H1 (cell line): ENCODE measurements around the gene CREB3L4. TPM values are rescaled to one million over a fixed set of nuclear protein-coding genes. Genes with fewer than 3 reads are reported as not detected.
A peak's percentile ranks its signal among the peaks of the same experiment; 100 is the strongest.

Source experiments
- CTCF ChIA-PET: fragments of 300-600 bp; sonication (Branson Sonifier 250); formaldehyde crosslinking; loops from one replicate; lab custom pipeline; 2021; ENCODE audit not compliant: partially characterized antibody; lab: Charles Lee
- POLR2A ChIA-PET: fragments of 300-600 bp; sonication (Branson Sonifier 250); formaldehyde crosslinking; loops from one replicate; lab custom pipeline; 2021; ENCODE audit warnings: inconsistent platforms; ENCODE audit not compliant: partially characterized antibody; lab: Charles Lee
- DNase-seq, 2 experiments: peaks; one replicate each; pipeline versions ENCODE4 v3.0.0 to v3.0.0-alpha.2; 2010 to 2022; ENCODE audit warnings: low spot score in 2 of 2, low read depth in 1 of 2, mixed read lengths in 1 of 2
- FAIRE-seq: peaks from 2 replicates; lab custom pipeline; 2011; peaks lifted over from hg19 to GRCh38; lab: Jason Lieb, UNC
- H2AFZ ChIP-seq: 2 replicates; pipeline ENCODE4 v1.8.1; 2012; ENCODE audit warnings: low read length, inconsistent platforms
- H2AK5ac ChIP-seq: 2 replicates; pipeline ENCODE4 v1.6.1; 2013; ENCODE audit warnings: low read depth, low read length
- H2BK120ac ChIP-seq: replicated peaks from 2 replicates; pipeline ENCODE3; 2013; ENCODE audit warnings: low read depth, low read length, inconsistent platforms
- H2BK12ac ChIP-seq: 2 replicates; pipeline ENCODE4 v1.6.1; 2013; ENCODE audit warnings: low read depth, low read length
- H2BK15ac ChIP-seq: 2 replicates; pipeline ENCODE4 v1.6.1; 2013; ENCODE audit warnings: low read length
- H2BK20ac ChIP-seq: 2 replicates; pipeline ENCODE4 v1.6.1; 2013; ENCODE audit warnings: low read length
- H2BK5ac ChIP-seq: 2 replicates; pipeline ENCODE4 v1.6.1; 2013; ENCODE audit warnings: low read depth, low read length
- H3K14ac ChIP-seq: 2 replicates; pipeline ENCODE4 v1.6.1; 2013; ENCODE audit warnings: inconsistent platforms; ENCODE audit not compliant: insufficient read length
- H3K18ac ChIP-seq: 2 replicates; pipeline ENCODE4 v1.6.1; 2013; ENCODE audit warnings: low read length; ENCODE audit errors: extremely low read depth
- H3K23ac ChIP-seq: 2 replicates; pipeline ENCODE4 v1.6.1; 2013; ENCODE audit warnings: inconsistent platforms; ENCODE audit not compliant: insufficient read length
- H3K23me2 ChIP-seq: 2 replicates; pipeline ENCODE4 v1.6.1; 2013; ENCODE audit warnings: low read depth, low read length
- H3K27ac ChIP-seq: 2 replicates; pipeline ENCODE4 v1.6.1; 2011; ENCODE audit warnings: low read depth, low read length, inconsistent platforms
- H3K27me3 ChIP-seq, 4 experiments: replicated peaks in 1 of 4; 1 replicate in 1 of 4; 2 replicates in 3 of 4; pipeline versions ENCODE4 v1.6.1 to v1.8.1; 2011 to 2013; ENCODE audit warnings: low read length in 3 of 4, mild to moderate bottlenecking in 3 of 4, inconsistent platforms in 2 of 4, mixed read lengths in 2 of 4, moderate library complexity in 1 of 4; ENCODE audit not compliant: control insufficient read depth in 3 of 4, insufficient read depth in 3 of 4; ENCODE audit errors: extremely low read depth in 1 of 4
- H3K36me3 ChIP-seq, 4 experiments: 2 replicates each; pipeline versions ENCODE4 v1.6.1 to v1.8.1; 2011 to 2013; ENCODE audit warnings: mild to moderate bottlenecking in 4 of 4, low read length in 3 of 4, moderate library complexity in 2 of 4, control low read depth in 1 of 4, inconsistent platforms in 1 of 4; ENCODE audit not compliant: insufficient read depth in 4 of 4, control insufficient read depth in 2 of 4
- H3K4ac ChIP-seq: replicated peaks from 2 replicates; pipeline ENCODE3; 2013; ENCODE audit warnings: low read length, low read depth, mixed read lengths, inconsistent platforms; ENCODE audit not compliant: insufficient read length
- H3K4me1 ChIP-seq, 4 experiments: replicated peaks in 1 of 4; 1 replicate in 1 of 4; 2 replicates in 3 of 4; pipeline versions ENCODE4 v1.6.1 to v1.8.1; 2011 to 2013; ENCODE audit warnings: low read length in 3 of 4, inconsistent platforms in 2 of 4, mixed read lengths in 1 of 4; ENCODE audit not compliant: insufficient read depth in 4 of 4, control insufficient read depth in 3 of 4
- H3K4me2 ChIP-seq, 2 experiments: 2 replicates each; pipeline versions ENCODE4 v1.6.1 to v1.8.1; 2011 to 2013; ENCODE audit warnings: low read depth in 2 of 2, low read length in 2 of 2, control low read depth in 1 of 2, inconsistent platforms in 1 of 2, mild to moderate bottlenecking in 1 of 2; ENCODE audit not compliant: insufficient read depth in 1 of 2
- H3K4me3 ChIP-seq, 4 experiments: fragments of 200-600, 300-600 bp in 1 of 4; sonication (generic), shearing (Covaris generic), sonication (Bioruptor Twin) in 1 of 4; 2 replicates each; pipeline versions ENCODE4 v1.5.1 to v1.8.1; 2011 to 2016; ENCODE audit warnings: low read length in 4 of 4, low read depth in 3 of 4, control low read depth in 2 of 4, inconsistent platforms in 2 of 4, mild to moderate bottlenecking in 2 of 4, mixed read lengths in 1 of 4, moderate library complexity in 1 of 4; ENCODE audit not compliant: insufficient read depth in 2 of 4; ENCODE audit errors: extremely low read depth in 1 of 4
- H3K56ac ChIP-seq: replicated peaks from 2 replicates; pipeline ENCODE3; 2013; ENCODE audit warnings: low read depth, mild to moderate bottlenecking, mixed read lengths, low read length, inconsistent platforms; ENCODE audit not compliant: insufficient read length
- H3K79me1 ChIP-seq: 2 replicates; pipeline ENCODE4 v1.6.1; 2013; ENCODE audit warnings: low read depth, low read length, control low read depth
- H3K79me2 ChIP-seq, 2 experiments: 2 replicates each; pipeline versions ENCODE4 v1.6.1 to v1.8.1; 2012 to 2013; ENCODE audit warnings: low read length in 2 of 2, mild to moderate bottlenecking in 2 of 2, inconsistent platforms in 1 of 2; ENCODE audit not compliant: insufficient read depth in 2 of 2, control insufficient read depth in 1 of 2
- H3K9ac ChIP-seq, 4 experiments: replicated peaks in 1 of 4; 1 replicate in 1 of 4; 2 replicates in 3 of 4; pipeline versions ENCODE4 v1.6.1 to v1.8.1; 2011 to 2013; ENCODE audit warnings: low read depth in 3 of 4, low read length in 3 of 4, control low read depth in 2 of 4, mild to moderate bottlenecking in 2 of 4, moderate library complexity in 2 of 4, inconsistent platforms in 1 of 4; ENCODE audit errors: extremely low read depth in 1 of 4
- H3K9me3 ChIP-seq, 2 experiments: 2 replicates each; pipeline versions ENCODE4 v1.6.1 to v1.8.1; 2012 to 2013; ENCODE audit warnings: mild to moderate bottlenecking in 2 of 2, moderate library complexity in 2 of 2, control low read depth in 1 of 2, inconsistent platforms in 1 of 2, low read depth in 1 of 2, low read length in 1 of 2, mixed read lengths in 1 of 2; ENCODE audit not compliant: insufficient read depth in 2 of 2
- H4K20me1 ChIP-seq, 2 experiments: replicated peaks in 1 of 2; 2 replicates each; pipeline versions ENCODE3 to v1.8.1; 2011 to 2013; ENCODE audit warnings: inconsistent platforms in 2 of 2, low read length in 2 of 2, mild to moderate bottlenecking in 1 of 2; ENCODE audit not compliant: insufficient read depth in 2 of 2, control insufficient read depth in 1 of 2
- H4K5ac ChIP-seq: 2 replicates; pipeline ENCODE4 v1.6.1; 2013; ENCODE audit warnings: low read length, low read depth, mixed read lengths, inconsistent platforms; ENCODE audit not compliant: insufficient read length
- H4K8ac ChIP-seq: 2 replicates; pipeline ENCODE4 v1.8.0; 2013; ENCODE audit warnings: mild to moderate bottlenecking, moderate library complexity, low read length, inconsistent platforms; ENCODE audit not compliant: insufficient read depth; ENCODE audit errors: extremely low read depth
- H4K91ac ChIP-seq: replicated peaks from 2 replicates; pipeline ENCODE3; 2013; ENCODE audit warnings: low read length, mixed read lengths, inconsistent platforms; ENCODE audit not compliant: insufficient read length
- ATF2 ChIP-seq: IDR thresholded peaks from 2 replicates; pipeline ENCODE4 v1.6.1; 2012; ENCODE audit warnings: low read length, inconsistent platforms
- E2F6 ChIP-seq: IDR thresholded peaks from 2 replicates; pipeline ENCODE4 v1.6.1; 2012; ENCODE audit warnings: inconsistent platforms
- EGR1 ChIP-seq: IDR thresholded peaks from 2 replicates; pipeline ENCODE4 v1.6.1; 2011; ENCODE audit warnings: low read depth, low read length, borderline replicate concordance
- MAFK ChIP-seq: IDR thresholded peaks from 2 replicates; pipeline ENCODE4 v1.6.1; 2012; ENCODE audit warnings: low read depth, mild to moderate bottlenecking, improper control_type of control experiment, low read length
- PHF8 ChIP-seq: fragments of 200-600 bp; sonication (generic); conservative IDR thresholded peaks from 2 replicates; pipeline ENCODE4 v1.7.1; 2012; ENCODE audit warnings: low read depth, mild to moderate bottlenecking, inconsistent platforms, low read length, moderate library complexity
- POU5F1 ChIP-seq: IDR thresholded peaks from 2 replicates; pipeline ENCODE4 v1.6.1; 2011; ENCODE audit warnings: low read depth, mild to moderate bottlenecking, low read length, moderate library complexity
- RAD21 ChIP-seq, 2 experiments: IDR thresholded peaks in 1 of 2; conservative IDR thresholded peaks in 1 of 2; 2 replicates each; pipeline ENCODE4 v1.6.1; 2011; ENCODE audit warnings: low read depth in 2 of 2, low read length in 2 of 2, improper control_type of control experiment in 1 of 2, inconsistent platforms in 1 of 2, mild to moderate bottlenecking in 1 of 2, moderate library complexity in 1 of 2
- SIX5 ChIP-seq: IDR thresholded peaks from 2 replicates; pipeline ENCODE4 v1.6.1; 2011; ENCODE audit warnings: mild to moderate bottlenecking, low read depth, low read length
- YY1 ChIP-seq: IDR thresholded peaks from 2 replicates; pipeline ENCODE4 v1.6.1; 2011; ENCODE audit warnings: low read depth, mild to moderate bottlenecking, low read length
- WGBS, 2 experiments: shearing (Covaris generic) in 1 of 2; methylation state at CpG; one replicate each; pipeline versions ENCODE4 v1.1.6 to v1.1.7; 2013 to 2015; ENCODE audit warnings: low lambda C conversion rate in 2 of 2, mixed read lengths in 2 of 2, inconsistent platforms in 1 of 2, low coverage in 1 of 2, missing lambda C conversion rate in 1 of 2; ENCODE audit not compliant: insufficient replicate concordance in 2 of 2, insufficient coverage in 1 of 2, insufficient read length in 1 of 2; ENCODE audit errors: extremely low coverage in 1 of 2, missing lambda C conversion rate in 1 of 2; 5-methylcytosine and 5-hydroxymethylcytosine counted together
- polyA plus RNA-seq, 7 experiments: library from polyadenylated mRNA; depleted of rRNA in 3 of 7; stranded (reverse) in 5 of 7; unstranded in 2 of 7; fragments of >200 nt in 5 of 7; fragments of 200-250 nt in 2 of 7; gene quantifications; 1 replicate in 5 of 7; 2 replicates in 1 of 7; 4 replicates in 1 of 7; pipeline versions ENCODE4 v1.2.1 to v1.2.3, GENCODE V29; 2011 to 2013; ENCODE audit warnings: missing spikeins in 2 of 7, mixed read lengths in 2 of 7
- total RNA-seq: library from RNA; stranded (reverse); fragmentation: NEBNext Ultra II Directional; extraction: Animal tissue kit (Norgen Biotek cat#: 25700); gene quantifications from 2 replicates; pipeline ENCODE4 v1.2.1, GENCODE V29; 2021

CREB3L4 gene
- total and polyA plus RNA-seq, 2 of the 8 experiments (the other 6 are each of a cell fraction or from before 2014, with no cell fraction given), result 34.4 to 54.0 TPM

- no peak overlapping the region for H3K27ac ChIP-seq
- 85% methylated on average over 6 of the region's 6 CpGs; no CpG with 5 or more reads in 1 of the 2 experiments for WGBS, 2 experiments
- no peak overlapping the region for H2BK120ac ChIP-seq
- H3K79me2 ChIP-seq, result peaks cover 0 to 19% of the 10 kb centered on the region in 2 experiments; a peak in 2 of 4 replicates
- no peak overlapping the region for H4K5ac ChIP-seq
- CTCF ChIA-PET, result interaction anchor here (0.6 to 3.9 kb wide), 4 partner anchors 29 to 194 kb away, joined by 3 to 31 read pairs (median 4); no protein-coding TSS in a partner anchor
- H2AFZ ChIP-seq, result no peak overlapping the region
- H3K23ac ChIP-seq, result no peak overlapping the region
- H2BK12ac ChIP-seq, result no peak overlapping the region
- no peak overlapping the region for H2BK5ac ChIP-seq
- peaks cover 5 to 36% (median 25%) of the 10 kb centered on the region in 4 experiments; a peak in 7 of 8 replicates for H3K36me3 ChIP-seq
- H3K4me2 ChIP-seq, result peak overlapping the region; percentile 96 to 100
- POLR2A ChIA-PET, result interaction anchor here (1.0 to 13.2 kb wide), 10 partner anchors 8 to 198 kb away, joined by 3 to 454 read pairs (median 8); partner anchors contain the start of genes CREB3L4, CRTC2, DENND4B and JTB
- H3K27me3 ChIP-seq, result no peaks in the 10 kb centered on the region
- no peak overlapping the region for H4K8ac ChIP-seq
- no peak overlapping the region for H2AK5ac ChIP-seq
- H3K23me2 ChIP-seq, result peaks cover 10% of the 10 kb centered on the region
- H3K79me1 ChIP-seq, result 0 out of 2 replicates have a peak, but pooled peaks cover 3% of the 10 kb centered on the region
- no peak overlapping the region for H2BK15ac ChIP-seq
- peaks cover 0 to 10% (median 9%) of the 10 kb centered on the region in 4 experiments; a peak in 5 of 7 replicates for H3K4me1 ChIP-seq
- H3K9ac ChIP-seq, result no peak overlapping the region
- H4K20me1 ChIP-seq, result peaks cover 0 to 4% of the 10 kb centered on the region in 2 experiments
- H3K4ac ChIP-seq, result no peak overlapping the region
- H3K14ac ChIP-seq, result no peak overlapping the region
- no peak overlapping the region for H3K56ac ChIP-seq
- FAIRE-seq (no peak), DNase-seq (no peak)
- H3K18ac ChIP-seq, result no peak overlapping the region
- H3K9me3 ChIP-seq, result no peaks in the 10 kb centered on the region
- H2BK20ac ChIP-seq, result no peak overlapping the region
- peak overlapping the region; percentile 83 to 93 (median 90); a peak in 5 of 8 replicates for H3K4me3 ChIP-seq
- H4K91ac ChIP-seq, result no peak overlapping the region
- TF ChIP-seq MAFK, result no peak
- no peak for TF ChIP-seq POU5F1
- no peak for TF ChIP-seq RAD21 (IDR thresholded peaks at IDR 0.05 in 1 of 2, conservative IDR thresholded peaks at IDR 0.05 in 1 of 2; ENCODE audit: low read depth in 2 of 2, low read length in 2 of 2)
- no peak for TF ChIP-seq SIX5
- TF ChIP-seq ATF2, result no peak
- TF ChIP-seq E2F6, result no peak
- TF ChIP-seq EGR1, result no peak
- TF ChIP-seq YY1, result no peak
- TF ChIP-seq PHF8, result no peak
Measured at GRCh38 chr1:153984123-153984894, 16.6 kb downstream of the CREB3L4 start.
